ENCODE data around the gene NOTCH4. TPM values are rescaled to one million over a fixed set of nuclear protein-coding genes. Genes with fewer than 3 reads are reported as not detected.
A peak's percentile ranks its signal among the peaks of the same experiment; 100 is the strongest.

NOTCH4 gene
- total and polyA plus RNA-seq, 9 of the 15 experiments (the other 6 are each of a cell fraction or from before 2014, with no cell fraction given): 0.24 to 4.3 (median 1.7) TPM

- TF ChIP-seq, protein P1, sequence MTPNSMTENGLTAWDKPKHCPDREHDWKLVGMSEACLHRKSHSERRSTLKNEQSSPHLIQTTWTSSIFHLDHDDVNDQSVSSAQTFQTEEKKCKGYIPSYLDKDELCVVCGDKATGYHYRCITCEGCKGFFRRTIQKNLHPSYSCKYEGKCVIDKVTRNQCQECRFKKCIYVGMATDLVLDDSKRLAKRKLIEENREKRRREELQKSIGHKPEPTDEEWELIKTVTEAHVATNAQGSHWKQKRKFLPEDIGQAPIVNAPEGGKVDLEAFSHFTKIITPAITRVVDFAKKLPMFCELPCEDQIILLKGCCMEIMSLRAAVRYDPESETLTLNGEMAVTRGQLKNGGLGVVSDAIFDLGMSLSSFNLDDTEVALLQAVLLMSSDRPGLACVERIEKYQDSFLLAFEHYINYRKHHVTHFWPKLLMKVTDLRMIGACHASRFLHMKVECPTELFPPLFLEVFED (CRISPR knock-in tag; conservative IDR thresholded peaks at IDR 0.05): peak; percentile 24; the same call in 1 of the 2 replicates
- TF ChIP-seq TFE3 (CRISPR knock-in tag; IDR thresholded peaks at IDR 0.05) (no peak), BCL6 (CRISPR knock-in tag; IDR thresholded peaks at IDR 0.05) (no peak), NFYB (IDR thresholded peaks at IDR 0.05; ENCODE audit: extremely low read depth, insufficient read length) (no peak), ZKSCAN8 (CRISPR knock-in tag; IDR thresholded peaks at IDR 0.05) (no peak), AFF1 (IDR thresholded peaks at IDR 0.05; ENCODE audit: low read depth in 1 of 2, partially characterized antibody in 2 of 2) (peak in 1 of 2 experiments; percentile 8), MCM3 (IDR thresholded peaks at IDR 0.05) (no peak)
Measured at GRCh38 chr6:32146687-32147086, 77.2 kb downstream of the NOTCH4 start (continued).

Measured in K562 (cell line).